IPS DF 6.9 (cell line): ENCODE data around the gene PTX4.

Source experiments
- DNase-seq: peaks from one replicate; pipeline ENCODE4 v3.0.0-alpha.2; 2013; ENCODE audit warnings: low read depth, low spot score
- H3K27ac ChIP-seq: one replicate; pipeline ENCODE4 v1.5.1; 2013; ENCODE audit warnings: low read length, control low read depth
- H3K27me3 ChIP-seq: 2 replicates; pipeline ENCODE4 v1.6.1; 2013; ENCODE audit warnings: mild to moderate bottlenecking, low read length; ENCODE audit not compliant: control insufficient read depth, insufficient read depth
- H3K36me3 ChIP-seq: 2 replicates; pipeline ENCODE4 v1.6.1; 2013; ENCODE audit warnings: low read length; ENCODE audit not compliant: control insufficient read depth, insufficient read depth
- H3K4me1 ChIP-seq: 2 replicates; pipeline ENCODE4 v1.6.1; 2013; ENCODE audit warnings: low read length; ENCODE audit not compliant: control insufficient read depth, insufficient read depth
- H3K4me3 ChIP-seq: 2 replicates; pipeline ENCODE4 v1.5.1; 2013; ENCODE audit warnings: mild to moderate bottlenecking, low read length
- H3K9me3 ChIP-seq: 2 replicates; pipeline ENCODE4 v1.6.1; 2013; ENCODE audit warnings: low read length, inconsistent platforms; ENCODE audit not compliant: control insufficient read depth, insufficient read depth
- WGBS: extraction: QIAGEN DNeasy Blood & Tissue Kit; methylation state at CpG from one replicate; pipeline ENCODE4 v1.1.7; 2013; ENCODE audit warnings: mixed read lengths, missing lambda C conversion rate; ENCODE audit not compliant: insufficient read length, insufficient coverage; 5-methylcytosine and 5-hydroxymethylcytosine counted together

The PTX4 gene

GRCh38 chr16:1531638-1531910 is 42.8 kb upstream of the PTX4 start:
- no CpG with 5 or more reads among the region's 14 CpGs for WGBS
- no peak overlapping the region for H3K4me3 ChIP-seq
- no peaks in the 10 kb centered on the region; the same call in 1 of the 2 replicates for H3K36me3 ChIP-seq
- no peaks in the 10 kb centered on the region for H3K9me3 ChIP-seq
- no peaks in the 10 kb centered on the region for H3K27me3 ChIP-seq
- no peak for DNase-seq
- no peaks in the 10 kb centered on the region for H3K4me1 ChIP-seq
- no peak overlapping the region for H3K27ac ChIP-seq

- no CpG with 5 or more reads among the region's 35 CpGs for WGBS
- no peak overlapping the region for H3K27ac ChIP-seq
- H3K27me3 ChIP-seq = no peaks in the 10 kb centered on the region
- DNase-seq = no peak
- H3K9me3 ChIP-seq = no peaks in the 10 kb centered on the region
- no peak overlapping the region for H3K4me3 ChIP-seq
- H3K36me3 ChIP-seq = no peaks in the 10 kb centered on the region; the same call in 1 of the 2 replicates
- H3K4me1 ChIP-seq = no peaks in the 10 kb centered on the region
Measured at GRCh38 chr16:1530883-1531637, 42.3 kb upstream of the PTX4 start.

GRCh38 chr16:1530349-1530882 is 41.7 kb upstream of the PTX4 start:
- H3K27ac ChIP-seq = no peak overlapping the region
- no CpG with 5 or more reads among the region's 27 CpGs for WGBS
- H3K4me3 ChIP-seq = no peak overlapping the region
- H3K4me1 ChIP-seq = no peaks in the 10 kb centered on the region
- H3K9me3 ChIP-seq = no peaks in the 10 kb centered on the region
- H3K36me3 ChIP-seq = no peaks in the 10 kb centered on the region; the same call in 1 of the 2 replicates
- H3K27me3 ChIP-seq = no peaks in the 10 kb centered on the region
- DNase-seq = no peak

- DNase-seq = no peak
- no peaks in the 10 kb centered on the region for H3K27me3 ChIP-seq
- no peaks in the 10 kb centered on the region; the same call in 1 of the 2 replicates for H3K36me3 ChIP-seq
- no peak overlapping the region for H3K27ac ChIP-seq
- no peak overlapping the region for H3K4me3 ChIP-seq
- WGBS = no CpG with 5 or more reads among the region's 29 CpGs
- no peaks in the 10 kb centered on the region for H3K4me1 ChIP-seq
- no peaks in the 10 kb centered on the region for H3K9me3 ChIP-seq
Measured at GRCh38 chr16:1528921-1529537, 40.3 kb upstream of the PTX4 start.

GRCh38 chr16:1527836-1528811 is 39.4 kb upstream of the PTX4 start:
- Histone ChIP-seq H3K9me3 (no peaks in the 10 kb centered on the region), H3K27ac (no peak overlapping the region), H3K4me3 (no peak overlapping the region), H3K36me3 (no peaks in the 10 kb centered on the region; the same call in 1 of the 2 replicates), H3K27me3 (no peaks in the 10 kb centered on the region), H3K4me1 (no peaks in the 10 kb centered on the region)
- WGBS = no CpG with 5 or more reads among the region's 42 CpGs
- DNase-seq = no peak

GRCh38 chr16:1526608-1527555 is 38.1 kb upstream of the PTX4 start:
- no CpG with 5 or more reads among the region's 38 CpGs for WGBS
- Histone ChIP-seq H3K4me3 (no peak overlapping the region), H3K9me3 (no peaks in the 10 kb centered on the region), H3K27ac (no peak overlapping the region), H3K27me3 (no peaks in the 10 kb centered on the region), H3K4me1 (no peaks in the 10 kb centered on the region), H3K36me3 (no peaks in the 10 kb centered on the region; the same call in 1 of the 2 replicates)
- no peak for DNase-seq

GRCh38 chr16:1525871-1526607 is 37.3 kb upstream of the PTX4 start:
- no CpG with 5 or more reads among the region's 44 CpGs for WGBS
- no peak for DNase-seq

GRCh38 chr16:1524366-1524765 is 35.6 kb upstream of the PTX4 start:
- WGBS = no CpG with 5 or more reads among the region's 26 CpGs
- H3K4me3 ChIP-seq = no peak overlapping the region
- H3K27me3 ChIP-seq = no peaks in the 10 kb centered on the region
- H3K9me3 ChIP-seq = no peaks in the 10 kb centered on the region
- H3K36me3 ChIP-seq = no peaks in the 10 kb centered on the region; the same call in 1 of the 2 replicates
- H3K4me1 ChIP-seq = no peaks in the 10 kb centered on the region
- no peak for DNase-seq
- H3K27ac ChIP-seq = no peak overlapping the region

More at GRCh38 chr16:1525871-1526607, 37.3 kb upstream of the PTX4 start:
- Histone ChIP-seq H3K4me3 (no peak overlapping the region), H3K4me1 (no peaks in the 10 kb centered on the region), H3K36me3 (no peaks in the 10 kb centered on the region; the same call in 1 of the 2 replicates), H3K27me3 (no peaks in the 10 kb centered on the region), H3K9me3 (no peaks in the 10 kb centered on the region), H3K27ac (no peak overlapping the region)

GRCh38 chr16:1523581-1524245 is 35.0 kb upstream of the PTX4 start:
- whole genome bisulfite sequencing = no CpG with 5 or more reads among the region's 30 CpGs
- Histone ChIP-seq H3K36me3 (no peaks in the 10 kb centered on the region), H3K9me3 (no peaks in the 10 kb centered on the region), H3K27ac (no peak overlapping the region), H3K27me3 (no peaks in the 10 kb centered on the region), H3K4me3 (no peak overlapping the region), H3K4me1 (no peaks in the 10 kb centered on the region)
- DNase-seq = no peak
